Stomach (tissue), 9 donors: ENCODE results near the gene TBL2. TPM values are rescaled to one million over a fixed set of nuclear protein-coding genes. Genes with fewer than 3 reads are reported as not detected.

Source experiments
- DNase-seq, 2 donors: peaks; one replicate each; pipeline versions ENCODE4 v3.0.0 to v3.0.0-alpha.2; 2013 to 2019
- H3K27ac ChIP-seq, 5 donors: fragments of 200-600 bp in 4 of 5; sonication (generic) in 4 of 5; one replicate each; pipeline ENCODE4 v1.5.1; 2013 to 2019; ENCODE audit warnings: mild to moderate bottlenecking in 1 of 5, moderate library complexity in 1 of 5
- H3K27me3 ChIP-seq, 3 donors: fragments of 200-600 bp; sonication (generic); one replicate each; pipeline ENCODE4 v1.5.1; 2017 to 2019; ENCODE audit warnings: mixed run types in 1 of 3
- H3K36me3 ChIP-seq, 4 donors: fragments of 200-600 bp; sonication (generic); 1 replicate in 3 of 4; 2 replicates in 1 of 4; pipeline ENCODE4 v1.5.1; 2016 to 2019
- H3K4me1 ChIP-seq, 4 donors: fragments of 200-600 bp; sonication (generic); one replicate each; pipeline ENCODE4 v1.5.1; 2016 to 2019
- H3K4me3 ChIP-seq, 4 donors: fragments of 200-600 bp; sonication (generic) in 3 of 4; one replicate each; pipeline ENCODE4 v1.5.1; 2016 to 2019; ENCODE audit warnings: mild to moderate bottlenecking in 1 of 4
- H3K9me3 ChIP-seq, 4 donors: fragments of 200-600 bp; sonication (generic); one replicate each; pipeline ENCODE4 v1.5.1; 2016 to 2019
- CTCF ChIP-seq, 7 experiments: fragments of 450-650 bp in 4 of 7; fragments of 200-600 bp in 3 of 7; sonication (generic) in 3 of 7; IDR thresholded peaks; one replicate each; pipeline ENCODE4 v1.5.1; 2016 to 2019; ENCODE audit warnings: antibody characterized with exemption in 7 of 7, control low read depth in 2 of 7, mild to moderate bottlenecking in 1 of 7
- EP300 ChIP-seq: sonication (generic); formaldehyde crosslinking; IDR thresholded peaks from one replicate; pipeline ENCODE4 v1.6.1; 2017; ENCODE audit warnings: antibody characterized with exemption
- POLR2A ChIP-seq, 4 donors: fragments of 450-650 bp; IDR thresholded peaks; one replicate each; pipeline ENCODE4 v1.6.1; 2016; ENCODE audit warnings: antibody characterized with exemption in 4 of 4, control low read depth in 2 of 4, mild to moderate bottlenecking in 1 of 4, moderate library complexity in 1 of 4
- POLR2AphosphoS5 ChIP-seq, 3 donors: sonication (generic); formaldehyde crosslinking; IDR thresholded peaks; one replicate each; pipeline ENCODE4 v1.6.1; 2016; ENCODE audit warnings: antibody characterized with exemption in 3 of 3
- WGBS, 5 donors: extraction: QIAGEN DNeasy Blood & Tissue Kit in 3 of 5; methylation state at CpG; one replicate each; pipeline versions ENCODE4 v1.1.5 to v1.1.7; 2013 to 2018; 5-methylcytosine and 5-hydroxymethylcytosine counted together
- intact Hi-C: fragments of 100-400 bp; cut with DNase I; formaldehyde crosslinking; loops from one replicate; pipeline ENCODE4 v1.15.1; 2023; ENCODE audit warnings: low total_unique reads
- polyA plus RNA-seq, 3 donors: library from polyadenylated mRNA; stranded (reverse); fragments of 200-250 nt; gene quantifications; one replicate each; pipeline ENCODE4 v1.2.3, GENCODE V29; 2013
- total RNA-seq, 5 donors: library from RNA; depleted of rRNA; stranded (reverse); fragments of >200 nt; gene quantifications; one replicate each; pipeline versions ENCODE4 v1.1.0 to v1.2.3, GENCODE V29; 2014 to 2016
- donor health status: healthy with polysubstance abuse.
- donor health status: Bipolar disorder and iron deficiency.
- donor health status: healthy.

Gene TBL2
- total and polyA plus RNA-seq, 8 donors, result 1.2 to 176 (median 21.7) TPM

GRCh38 chr7:73570977-73571376 lies 7.4 kb downstream of the TBL2 start:
- H3K27ac ChIP-seq, result no peak overlapping the region
- H3K4me3 ChIP-seq, result no peak overlapping the region
- intact Hi-C loops, result no loop called here
- no peak for DNase-seq
- H3K27me3 ChIP-seq, result no peaks in the 10 kb centered on the region
- H3K9me3 ChIP-seq, result no peaks in the 10 kb centered on the region
- 92 to 96% (median 93%) methylated on average over 10 of the region's 10 CpGs for WGBS, 5 donors
- peaks cover 0 to 31% (median 8%) of the 10 kb centered on the region in 4 donors for H3K4me1 ChIP-seq
- H3K36me3 ChIP-seq, result peaks cover 42 to 70% (median 69%) of the 10 kb centered on the region in 4 donors
- no peak for TF ChIP-seq POLR2A (IDR thresholded peaks at IDR 0.05)
- no peak for TF ChIP-seq POLR2AphosphoS5 (IDR thresholded peaks at IDR 0.05)
- TF ChIP-seq EP300, result no peak
- no peak for TF ChIP-seq CTCF (IDR thresholded peaks at IDR 0.05)

- WGBS, 5 donors, result 95 to 100% (median 97%) methylated on average over 6 to 22 of the region's 22 CpGs
- Histone ChIP-seq H3K36me3 (peaks cover 42 to 65% (median 65%) of the 10 kb centered on the region in 4 donors), H3K27ac (no peak overlapping the region), H3K4me3 (no peak overlapping the region), H3K4me1 (peaks cover 0 to 31% (median 10%) of the 10 kb centered on the region in 4 donors), H3K9me3 (no peaks in the 10 kb centered on the region), H3K27me3 (no peaks in the 10 kb centered on the region)
- intact Hi-C loops, result no loop called here
- DNase-seq, result no peak
- TF ChIP-seq EP300 (no peak), CTCF (IDR thresholded peaks at IDR 0.05) (no peak), POLR2AphosphoS5 (IDR thresholded peaks at IDR 0.05) (no peak), POLR2A (IDR thresholded peaks at IDR 0.05) (no peak)
These were observed 7.9 kb downstream of the TBL2 start for GRCh38 chr7:73570521-73570920.

GRCh38 chr7:73569042-73569608 lies 9.3 kb downstream of the TBL2 start:
- intact Hi-C loops, result no loop called here
- peaks cover 41 to 55% (median 53%) of the 10 kb centered on the region in 4 donors for H3K36me3 ChIP-seq
- WGBS, 5 donors, result 66 to 75% (median 73%) methylated on average over 5 of the region's 5 CpGs
- H3K9me3 ChIP-seq, result no peaks in the 10 kb centered on the region
- no peaks in the 10 kb centered on the region for H3K27me3 ChIP-seq
- H3K4me1 ChIP-seq, result peaks cover 0 to 25% (median 11%) of the 10 kb centered on the region in 4 donors
- TF ChIP-seq POLR2AphosphoS5 (IDR thresholded peaks at IDR 0.05) (no peak), POLR2A (IDR thresholded peaks at IDR 0.05) (no peak), EP300 (no peak), CTCF (IDR thresholded peaks at IDR 0.05) (no peak)
- H3K4me3 ChIP-seq, result no peak overlapping the region
- no peak for DNase-seq
- H3K27ac ChIP-seq, result no peak overlapping the region

- Histone ChIP-seq H3K4me1 (peaks cover 0 to 17% (median 10%) of the 10 kb centered on the region in 4 donors), H3K27ac (peak overlapping the region in 1 of 5 donors; percentile 14), H3K27me3 (no peaks in the 10 kb centered on the region), H3K4me3 (no peak overlapping the region), H3K9me3 (no peaks in the 10 kb centered on the region), H3K36me3 (peaks cover 30 to 44% (median 43%) of the 10 kb centered on the region in 4 donors)
- intact Hi-C loops, result no loop called here
- WGBS, 5 donors, result 66 to 75% (median 68%) methylated on average over 9 to 12 of the region's 12 CpGs
- no peak for TF ChIP-seq CTCF (IDR thresholded peaks at IDR 0.05)
- no peak for DNase-seq
These were observed 10.3 kb downstream of the TBL2 start for GRCh38 chr7:73567846-73568685.
